Panc1 (cell line): ENCODE data around the gene TMEM138. TPM values are rescaled to one million over a fixed set of nuclear protein-coding genes. Genes with fewer than 3 reads are reported as not detected.

ENCODE experiments used
- ATAC-seq: fragments of 200-7000 bp; cut with Tn5 transposase; 2 replicates; pipeline ENCODE4 v1.9.1; 2020; ENCODE audit warnings: mild to moderate bottlenecking, moderate library complexity
- BruUV-seq: library from RNA; stranded (reverse); fragments of 400-500 nt; replicated peaks from 2 replicates; lab custom pipeline; 2021; lab: Mats Ljungman, UMichigan
- CTCF ChIA-PET: fragments of 300-600 bp; sonication (Branson Sonifier 250); formaldehyde crosslinking; loops from one replicate; lab custom pipeline; 2022; ENCODE audit warnings: antibody characterized with exemption; lab: Charles Lee
- POLR2A ChIA-PET: fragments of 300-600 bp; sonication (Branson Sonifier 250); formaldehyde crosslinking; loops from one replicate; lab custom pipeline; 2022; ENCODE audit warnings: antibody characterized with exemption; lab: Charles Lee
- DNase-seq: peaks from one replicate; pipeline ENCODE4 v3.0.0-alpha.2; 2010; ENCODE audit warnings: low read depth, low spot score
- H3K27ac ChIP-seq: 2 replicates; pipeline ENCODE4 v1.5.1; 2011; ENCODE audit warnings: mild to moderate bottlenecking, low read length, inconsistent platforms
- H3K27me3 ChIP-seq: fragments of 200-500 bp; sonication (Bioruptor generic); 2 replicates; pipeline ENCODE4 v1.6.0; 2014; ENCODE audit warnings: low read length, inconsistent platforms; ENCODE audit not compliant: control insufficient read depth, insufficient read depth
- H3K36me3 ChIP-seq: fragments of 200-500 bp; sonication (Bioruptor generic); 2 replicates; pipeline ENCODE4 v1.5.1; 2014; ENCODE audit warnings: inconsistent platforms, mild to moderate bottlenecking, low read length, moderate library complexity; ENCODE audit not compliant: control insufficient read depth, insufficient read depth
- H3K4me1 ChIP-seq: 2 replicates; pipeline ENCODE4 v1.5.1; 2011; ENCODE audit warnings: inconsistent platforms, mild to moderate bottlenecking, low read length, moderate library complexity; ENCODE audit not compliant: control insufficient read depth, insufficient read depth
- H3K4me3 ChIP-seq, 2 experiments: 2 replicates each; pipeline ENCODE4 v1.5.1; 2011 to 2012; ENCODE audit warnings: low read depth in 2 of 2, low read length in 2 of 2, mild to moderate bottlenecking in 2 of 2, inconsistent platforms in 1 of 2, moderate library complexity in 1 of 2
- H3K9me3 ChIP-seq: fragments of 200-500 bp; sonication (Bioruptor generic); 2 replicates; pipeline ENCODE4 v1.5.1; 2014; ENCODE audit warnings: low read depth, mild to moderate bottlenecking, inconsistent platforms, low read length, moderate library complexity; ENCODE audit not compliant: control insufficient read depth, insufficient read depth
- CTCF ChIP-seq: fragments of 450-650 bp; IDR thresholded peaks from 2 replicates; pipeline ENCODE4 v1.5.1; 2017; ENCODE audit warnings: mild to moderate bottlenecking
- POLR2AphosphoS5 ChIP-seq: IDR thresholded peaks from 2 replicates; pipeline ENCODE4 v1.6.1; 2012; ENCODE audit warnings: mild to moderate bottlenecking, low read depth, low read length, moderate library complexity
- REST ChIP-seq, 2 experiments: IDR thresholded peaks; 2 replicates each; pipeline ENCODE4 v1.6.1; 2011 to 2012; ENCODE audit warnings: low read depth in 2 of 2, control low read depth in 1 of 2, low read length in 1 of 2, mild to moderate bottlenecking in 1 of 2, moderate library complexity in 1 of 2; ENCODE audit not compliant: insufficient read depth in 1 of 2
- SIN3A ChIP-seq: IDR thresholded peaks from 2 replicates; pipeline ENCODE4 v1.6.1; 2012; ENCODE audit warnings: low read depth, mild to moderate bottlenecking, low read length, moderate library complexity, borderline replicate concordance; ENCODE audit not compliant: insufficient read depth
- TCF7L2 ChIP-seq: IDR thresholded peaks from 2 replicates; pipeline ENCODE4 v1.6.1; 2011; ENCODE audit warnings: mild to moderate bottlenecking, low read depth, low read length, inconsistent platforms
- in situ Hi-C: cut with HindIII; loops from 2 replicates; pipeline ENCODE4 v1.10.0; 2016; ENCODE audit warnings: low sequenced_read_pairs, low pct_unique_long_range_greater_than_20kb
- intact Hi-C: fragments of 100-400 bp; cut with micrococcal nuclease; formaldehyde crosslinking; loops from one replicate; pipeline ENCODE4 v1.10.0; 2022; ENCODE audit not compliant: unreplicated experiment
- total RNA-seq: library from RNA; stranded (reverse); gene quantifications from one replicate; pipeline ENCODE4 v1.2.1, GENCODE V29; 2021; ENCODE audit not compliant: unreplicated experiment

The TMEM138 gene
- total RNA-seq, 1 experiment from 2014 or later = 86.6 TPM

GRCh38 chr11:61328351-61328750 is 33.8 kb upstream of the TMEM138 start:
- H3K27ac ChIP-seq = no peak overlapping the region
- no peaks in the 10 kb centered on the region for H3K9me3 ChIP-seq
- H3K36me3 ChIP-seq = peaks cover 39% of the 10 kb centered on the region
- no peaks in the 10 kb centered on the region for H3K27me3 ChIP-seq
- intact Hi-C loops (no loop called here), in situ Hi-C loops (no loop called here)
- no peak for TF ChIP-seq SIN3A
- no peak for TF ChIP-seq TCF7L2
- no peak for TF ChIP-seq CTCF
- no peak overlapping the region for H3K4me3 ChIP-seq
- ChIA-PET CTCF (no interaction called here), POLR2A (no interaction called here)
- no TSS peak for BruUV-seq
- no peak for DNase-seq
- H3K4me1 ChIP-seq = peaks cover 14% of the 10 kb centered on the region
- no peak for ATAC-seq

GRCh38 chr11:61329871-61330270 is 32.3 kb upstream of the TMEM138 start:
- in situ Hi-C loops (no loop called here), intact Hi-C loops (no loop called here)
- H3K27me3 ChIP-seq = no peaks in the 10 kb centered on the region
- H3K27ac ChIP-seq = no peak overlapping the region
- DNase-seq (no peak), ATAC-seq (no peak)
- no peak overlapping the region for H3K4me3 ChIP-seq
- no peaks in the 10 kb centered on the region for H3K9me3 ChIP-seq
- no peak for TF ChIP-seq POLR2AphosphoS5
- TF ChIP-seq TCF7L2 = no peak
- TF ChIP-seq CTCF = no peak
- TF ChIP-seq REST (IDR thresholded peaks at IDR 0.05; ENCODE audit: insufficient read depth in 1 of 2, low read depth in 2 of 2, low read length in 1 of 2) = no peak
- no peak for TF ChIP-seq SIN3A
- BruUV-seq = no TSS peak
- H3K4me1 ChIP-seq = peaks cover 29% of the 10 kb centered on the region
- H3K36me3 ChIP-seq = peaks cover 31% of the 10 kb centered on the region
- ChIA-PET POLR2A (no interaction called here), CTCF (interaction anchor here (1.2 kb wide), 1 partner anchor 56 kb away, joined by 3 read pairs; no protein-coding TSS in a partner anchor)
